DMS153 treated with DMSO at 0.1 percent for 48 hours (cell line): ENCODE data around the gene CACUL1.
"Not testable (repeated sequence)": the region's sequence is repeated elsewhere in the genome, so short reads cannot be mapped to it uniquely, and the experiment has no call there.

ENCODE experiments used
- DNase-seq: peaks from one replicate; lab custom pipeline; 2025; ENCODE audit not compliant: unreplicated experiment; lab: John Stamatoyannopoulos, UW

The CACUL1 gene

DNA sequence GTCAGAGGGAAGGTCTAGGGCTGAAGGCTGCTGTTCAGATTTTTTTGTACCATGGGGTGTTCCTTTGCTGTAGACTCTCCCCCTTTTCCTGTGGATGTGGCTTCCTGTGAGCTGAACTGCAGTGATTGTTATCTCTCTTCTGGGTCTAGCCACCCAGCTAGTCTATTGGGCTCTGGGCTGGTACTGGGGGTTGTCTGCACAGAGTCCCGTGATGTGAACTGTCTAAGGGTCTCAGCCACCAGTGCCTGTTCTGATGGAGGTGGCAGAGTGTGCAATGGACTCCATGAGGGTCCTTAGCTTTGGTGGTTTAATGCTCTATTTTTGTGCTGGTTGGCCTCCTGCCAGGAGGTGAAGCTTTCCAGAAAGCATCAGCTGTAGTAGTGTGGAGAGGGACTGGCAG is 96.6 kb downstream of the CACUL1 start:
- DNase-seq = not testable (repeated sequence)

DNA sequence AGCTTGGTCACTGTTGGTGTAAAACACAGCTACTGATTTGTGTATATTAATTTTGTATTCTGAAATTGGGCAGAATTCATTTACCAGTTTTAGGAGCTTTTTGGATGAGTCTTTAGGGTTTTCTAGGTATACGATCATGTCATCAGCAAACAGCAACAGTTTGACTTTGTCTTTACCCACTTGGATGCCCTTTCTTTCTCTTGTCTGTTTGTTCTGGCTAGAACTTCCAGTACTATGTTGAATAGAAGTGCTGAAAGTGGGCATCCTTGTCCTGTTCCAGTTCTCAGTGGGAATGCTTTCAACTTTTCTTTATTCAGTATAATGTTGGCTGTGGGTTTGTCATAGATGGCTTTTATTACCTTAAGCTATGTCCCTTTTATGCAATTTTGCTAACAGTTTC is 109.5 kb downstream of the CACUL1 start:
- DNase-seq = not testable (repeated sequence)

DNA sequence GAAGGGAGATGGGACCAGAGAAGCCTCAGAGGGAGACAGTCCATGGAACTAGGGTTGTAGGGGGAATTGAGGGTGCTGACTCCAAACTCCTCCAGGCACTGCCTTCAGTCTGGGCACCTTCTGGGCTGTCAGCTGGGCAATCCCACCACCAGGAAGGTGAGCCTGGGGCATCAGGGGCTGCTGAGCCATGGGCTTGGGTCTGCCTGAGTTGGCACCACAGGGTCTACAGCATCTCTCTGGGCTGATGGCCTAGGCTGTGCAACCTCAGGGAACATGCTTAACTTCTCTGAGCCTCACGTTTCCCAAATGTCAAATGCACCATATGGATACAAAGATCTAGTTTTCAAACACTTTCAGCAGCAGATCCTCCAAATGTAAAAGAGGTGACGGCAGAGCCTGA is 112.5 kb downstream of the CACUL1 start:
- no peak for DNase-seq

DNA sequence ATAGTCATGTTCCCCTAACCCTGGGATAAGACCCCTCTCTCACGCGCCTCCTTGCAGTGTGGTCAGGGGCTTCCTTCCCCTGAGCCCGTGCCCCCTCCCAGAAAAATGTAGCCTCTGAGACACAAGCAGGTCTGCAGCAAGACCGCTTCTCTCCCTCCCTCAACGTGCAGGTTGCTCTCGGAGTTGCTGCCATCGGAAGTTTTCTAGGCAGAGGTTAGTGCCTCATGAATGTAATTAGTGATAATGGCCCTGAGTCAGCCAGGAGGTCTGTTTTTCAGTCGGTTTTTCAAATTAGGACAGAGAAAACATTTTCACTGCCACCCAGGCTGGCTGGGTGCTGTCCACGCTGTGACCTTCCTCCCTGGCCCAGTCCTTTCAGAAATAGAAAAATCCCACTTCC is 116.1 kb downstream of the CACUL1 start:
- DNase-seq = no peak

DNA sequence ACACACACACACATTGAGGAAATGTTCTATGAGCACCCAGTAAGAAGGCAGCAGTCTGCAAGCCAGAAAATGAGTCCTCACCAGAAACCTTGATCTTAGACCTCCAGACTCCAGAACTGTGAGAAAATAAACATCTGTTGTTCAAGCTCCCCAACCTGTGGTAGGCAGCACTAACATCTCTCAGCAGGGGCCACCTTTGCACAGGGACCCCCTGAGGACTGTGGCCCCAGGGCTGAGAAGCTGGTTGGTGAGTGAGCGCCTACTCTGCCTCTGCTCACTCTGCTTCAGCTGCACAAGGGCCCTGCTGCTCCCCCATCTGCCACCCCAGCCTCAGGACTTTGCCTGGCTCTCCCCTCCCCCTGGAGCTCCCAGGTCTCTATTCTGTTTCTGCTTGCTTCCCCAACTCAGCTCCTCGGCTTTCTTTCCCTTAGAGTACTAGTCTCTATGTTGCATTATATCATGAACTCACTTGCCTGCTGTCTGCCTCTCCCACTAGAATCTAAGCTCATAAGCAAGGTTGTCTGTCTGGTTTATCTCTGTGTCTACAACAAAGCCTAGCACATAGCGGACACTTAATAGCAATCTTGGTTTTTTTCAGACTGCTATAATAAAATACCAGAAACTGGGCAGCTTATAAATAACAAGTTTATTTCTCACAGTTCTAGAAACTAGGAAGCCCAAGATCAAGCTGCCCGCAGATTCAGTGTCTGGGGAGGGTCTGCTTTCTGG is 118.9 kb downstream of the CACUL1 start:
- no peak for DNase-seq

DNA sequence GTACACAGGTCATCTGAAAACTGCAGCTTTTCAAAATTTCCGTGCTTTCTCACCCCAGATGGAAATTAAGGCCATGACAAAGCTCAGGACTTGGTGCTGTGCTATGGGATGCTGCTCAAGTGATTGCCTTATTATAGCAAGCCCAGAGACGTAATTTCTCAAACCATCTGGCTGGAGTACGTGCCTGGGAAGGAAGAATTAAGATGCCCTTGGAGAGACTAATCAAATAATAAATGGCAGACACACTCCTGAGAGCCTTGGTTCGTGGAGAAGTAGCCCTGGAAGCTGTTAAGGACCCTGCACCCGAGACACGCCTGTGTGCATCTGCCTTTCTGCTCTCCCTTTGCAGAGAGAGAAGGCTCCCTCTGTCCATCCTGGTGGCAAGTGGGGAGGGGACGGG is 121.0 kb downstream of the CACUL1 start:
- DNase-seq = no peak

DNA sequence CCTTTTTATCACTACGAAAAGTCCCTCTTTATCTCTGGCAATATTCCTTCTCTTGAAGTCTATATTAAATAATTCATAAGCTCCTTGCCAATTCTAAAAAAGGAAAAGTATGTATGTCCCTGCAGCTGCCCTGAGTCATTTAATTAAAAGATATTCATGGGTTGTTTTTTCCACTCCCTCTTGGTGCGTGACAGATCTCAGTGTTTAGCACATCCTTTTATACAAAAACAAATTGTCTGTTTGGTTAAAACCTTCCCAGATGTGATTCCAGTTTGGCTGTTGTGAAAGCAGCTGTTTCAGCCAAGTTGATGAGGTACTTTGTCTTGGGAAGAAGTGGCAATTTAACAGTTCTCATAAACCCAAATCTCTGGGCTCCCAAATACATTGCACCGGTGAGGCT is 125.6 kb downstream of the CACUL1 start:
- no peak for DNase-seq

DNA sequence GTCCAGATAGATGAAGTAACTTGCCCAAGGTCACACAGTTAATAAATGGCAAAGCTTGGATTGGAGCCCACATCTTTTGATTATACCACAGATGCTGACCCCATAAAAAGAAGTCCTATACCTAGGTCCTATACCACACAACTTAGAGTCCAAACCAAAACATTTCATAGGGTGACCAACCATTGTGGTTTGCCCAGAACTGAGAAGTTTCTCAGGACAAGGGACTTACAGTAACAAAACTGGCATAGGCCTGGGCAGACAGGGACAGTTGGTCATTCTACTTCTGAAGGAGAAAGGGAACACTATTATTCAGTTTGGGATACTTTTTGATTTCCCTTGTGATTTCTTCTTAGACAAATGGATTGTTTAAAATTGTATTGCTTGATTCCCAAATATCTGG is 126.4 kb downstream of the CACUL1 start:
- DNase-seq = no peak

DNA sequence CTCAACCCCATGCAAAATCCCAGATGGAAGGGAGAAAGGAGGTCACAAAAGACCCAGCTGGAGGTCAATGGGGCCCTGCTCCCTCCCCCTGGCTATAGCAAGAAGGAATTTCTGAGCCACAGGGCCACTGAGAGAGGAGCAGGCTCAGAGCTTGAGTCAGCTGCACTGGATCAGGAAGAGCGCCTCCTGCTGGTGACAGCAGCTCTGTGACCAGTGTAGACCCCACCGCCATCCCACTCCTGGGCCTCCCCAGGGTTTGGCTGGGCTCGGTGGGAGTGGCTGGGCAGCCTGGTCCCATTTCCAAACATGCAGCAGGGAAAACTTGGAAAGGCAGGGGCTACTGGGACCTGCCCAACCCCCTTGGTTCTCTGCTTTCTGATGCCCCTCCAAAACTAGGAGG is 127.8 kb downstream of the CACUL1 start:
- DNase-seq = no peak
